GM23338 (cell line): Measurements from ENCODE around the gene BRF1. TPM values are rescaled to one million over a fixed set of nuclear protein-coding genes. Genes with fewer than 3 reads are reported as not detected.

ENCODE experiments used
- ATAC-seq: fragments of 200-7000 bp; cut with Tn5 transposase; 3 replicates; pipeline ENCODE4 v1.9.1; 2020
- DNase-seq: peaks from one replicate; pipeline ENCODE4 v3.0.0-alpha.2; 2015; ENCODE audit warnings: low spot score
- H2AFZ ChIP-seq: fragments of 200-600 bp; sonication (generic); 2 replicates; pipeline ENCODE4 v1.8.0; 2016; ENCODE audit warnings: antibody characterized with exemption, mild to moderate bottlenecking, moderate library complexity
- H3F3A ChIP-seq: fragments of 200-600 bp; sonication (generic); replicated peaks from 2 replicates; pipeline ENCODE4 v1.8.0; 2017; ENCODE audit warnings: antibody characterized with exemption, mixed run types, low read depth
- H3K27ac ChIP-seq: fragments of 200-600 bp; sonication (generic); 2 replicates; pipeline ENCODE4 v1.6.1; 2016; ENCODE audit warnings: low read depth
- H3K27me3 ChIP-seq: fragments of 200-600 bp; sonication (generic); 2 replicates; pipeline ENCODE4 v1.8.0; 2016; ENCODE audit warnings: mild to moderate bottlenecking, mixed run types, moderate library complexity; ENCODE audit not compliant: insufficient read depth
- H3K36me3 ChIP-seq: fragments of 200-600 bp; sonication (generic); 2 replicates; pipeline ENCODE4 v1.8.0; 2016; ENCODE audit warnings: mild to moderate bottlenecking; ENCODE audit not compliant: insufficient read depth
- H3K4me1 ChIP-seq: fragments of 200-600 bp; sonication (generic); 2 replicates; pipeline ENCODE4 v1.8.0; 2016; ENCODE audit warnings: mild to moderate bottlenecking, moderate library complexity; ENCODE audit not compliant: insufficient read depth
- H3K4me2 ChIP-seq: fragments of 200-600 bp; sonication (generic); 2 replicates; pipeline ENCODE4 v1.7.1; 2017; ENCODE audit warnings: mixed run types
- H3K4me3 ChIP-seq: fragments of 200-600 bp; sonication (generic); 2 replicates; pipeline ENCODE4 v1.6.1; 2016; ENCODE audit warnings: mixed run types
- H3K79me2 ChIP-seq: fragments of 200-600 bp; sonication (generic); replicated peaks from 2 replicates; pipeline ENCODE4 v1.8.0; 2017; ENCODE audit warnings: mild to moderate bottlenecking; ENCODE audit not compliant: insufficient read depth
- H3K9me2 ChIP-seq: fragments of 200-600 bp; sonication (generic); 2 replicates; pipeline ENCODE4 v1.8.0; 2017; ENCODE audit not compliant: insufficient read depth
- H4K20me1 ChIP-seq: fragments of 200-600 bp; sonication (generic); replicated peaks from 2 replicates; pipeline ENCODE4 v1.8.0; 2017; ENCODE audit warnings: mild to moderate bottlenecking; ENCODE audit not compliant: insufficient read depth
- H3K27ac Mint-ChIP-seq: 2 replicates; pipeline ENCODE4 v1.8.0; 2020; ENCODE audit warnings: inconsistent platforms, mild to moderate bottlenecking, moderate library complexity, mixed read lengths
- H3K27me3 Mint-ChIP-seq: 3 replicates; pipeline ENCODE4 v1.8.0; 2022; ENCODE audit warnings: low read depth, mild to moderate bottlenecking, moderate library complexity, mixed read lengths, inconsistent platforms; ENCODE audit not compliant: insufficient read depth, poor library complexity
- H3K36me3 Mint-ChIP-seq: 3 replicates; pipeline ENCODE4 v1.8.0; 2021; ENCODE audit warnings: low read depth, mild to moderate bottlenecking, inconsistent platforms, moderate library complexity, mixed read lengths
- H3K4me1 Mint-ChIP-seq: 3 replicates; pipeline ENCODE4 v1.8.0; 2020; ENCODE audit warnings: mild to moderate bottlenecking, inconsistent platforms, mixed read lengths
- H3K4me3 Mint-ChIP-seq: 3 replicates; pipeline ENCODE4 v1.8.0; 2021; ENCODE audit warnings: moderate library complexity, mild to moderate bottlenecking, inconsistent platforms, mixed read lengths
- H3K9me3 Mint-ChIP-seq: 3 replicates; pipeline ENCODE4 v1.8.0; 2020; ENCODE audit warnings: moderate library complexity, mild to moderate bottlenecking, inconsistent platforms, mixed read lengths
- CREB1 ChIP-seq: fragments of 250-450 bp; sonication (Bioruptor Pico); IDR thresholded peaks from 2 replicates; pipeline ENCODE4 v1.5.0; 2020; ENCODE audit warnings: low read depth, mild to moderate bottlenecking, moderate library complexity
- ETS1 ChIP-seq: IDR thresholded peaks from 2 replicates; pipeline ENCODE4 v1.6.1; 2016; ENCODE audit warnings: antibody characterized with exemption
- EZH2 ChIP-seq: fragments of 200-600 bp; sonication (generic); IDR thresholded peaks from one replicate; pipeline ENCODE4 v1.8.0; 2017; ENCODE audit warnings: antibody characterized with exemption, mild to moderate bottlenecking, low read depth; ENCODE audit not compliant: unreplicated experiment
- NANOG ChIP-seq: IDR thresholded peaks from 2 replicates; pipeline ENCODE4 v1.6.1; 2016; ENCODE audit warnings: antibody characterized with exemption, borderline replicate concordance
- POLR2AphosphoS5 ChIP-seq: IDR thresholded peaks from 2 replicates; pipeline ENCODE4 v1.6.1; 2016; ENCODE audit warnings: antibody characterized with exemption, low read depth
- REST ChIP-seq: IDR thresholded peaks from one replicate; pipeline ENCODE4 v1.6.1; 2018; ENCODE audit warnings: antibody characterized with exemption; ENCODE audit not compliant: unreplicated experiment
- STAT1 ChIP-seq: IDR thresholded peaks from one replicate; pipeline ENCODE4 v1.6.1; 2016; ENCODE audit warnings: antibody characterized with exemption; ENCODE audit not compliant: unreplicated experiment
- ZNF114 ChIP-seq: fragments of 250-450 bp; sonication (Bioruptor Pico); IDR thresholded peaks from 2 replicates; pipeline ENCODE4 v1.5.0; 2020; ENCODE audit warnings: mild to moderate bottlenecking, moderate library complexity
- ZNF331 ChIP-seq: fragments of 250-450 bp; sonication (Bioruptor Pico); IDR thresholded peaks from 2 replicates; pipeline ENCODE4 v1.5.0; 2020; ENCODE audit warnings: low read depth, mild to moderate bottlenecking, moderate library complexity
- polyA plus RNA-seq: library from polyadenylated mRNA; unstranded; fragments of >200 nt; fragmentation: Nextera tagmentation; extraction: Ambion mirVana; gene quantifications from 2 replicates; pipeline ENCODE4 v1.2.1, GENCODE V29; 2016
- total RNA-seq: library from RNA; depleted of rRNA; stranded (reverse); fragments of >200 nt; shearing (Covaris generic); gene quantifications from 2 replicates; pipeline ENCODE4 v1.2.3, GENCODE V29; 2014
- TF ChIP-seq, protein P1 (sequence below), 2 experiments: fragments of 200-600 bp in 1 of 2; sonication (generic) in 1 of 2; conservative IDR thresholded peaks; 2 replicates each; pipeline versions ENCODE4 v1.5.1 to v1.6.1; 2016 to 2017; ENCODE audit warnings: antibody characterized with exemption in 2 of 2, low read depth in 2 of 2, mild to moderate bottlenecking in 2 of 2, moderate library complexity in 1 of 2

The BRF1 gene
- total and polyA plus RNA-seq, 2 experiments from 2014 or later, result 8.6 to 29.9 TPM

DNA sequence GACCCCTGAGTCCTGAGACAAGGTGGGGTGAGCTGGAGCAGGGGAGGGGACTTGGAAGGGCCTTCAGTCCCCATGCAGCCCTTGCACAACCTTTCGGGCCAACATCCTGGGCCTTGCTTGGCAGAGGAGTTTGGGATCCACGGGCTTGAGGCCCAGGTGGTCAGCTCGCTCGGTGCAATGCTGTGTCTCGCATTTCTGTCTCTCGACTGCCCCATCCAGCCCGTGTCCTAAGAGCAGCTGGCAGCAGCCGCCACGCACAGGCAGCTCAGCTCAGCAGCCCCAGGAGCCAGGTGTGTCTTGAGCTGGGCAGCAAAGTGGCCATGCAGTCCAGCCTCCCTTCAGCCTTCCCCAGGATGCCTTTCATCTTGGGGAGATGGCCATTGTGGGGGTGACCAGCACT, 24.5 kb upstream of the BRF1 start (continued):
- TF ChIP-seq REST (no peak), CREB1 (CRISPR knock-in tag) (no peak), NANOG (no peak), ZNF114 (CRISPR knock-in tag) (no peak), ETS1 (no peak), ZNF331 (CRISPR knock-in tag) (no peak), STAT1 (no peak), POLR2AphosphoS5 (no peak)
- TF ChIP-seq, protein P1, sequence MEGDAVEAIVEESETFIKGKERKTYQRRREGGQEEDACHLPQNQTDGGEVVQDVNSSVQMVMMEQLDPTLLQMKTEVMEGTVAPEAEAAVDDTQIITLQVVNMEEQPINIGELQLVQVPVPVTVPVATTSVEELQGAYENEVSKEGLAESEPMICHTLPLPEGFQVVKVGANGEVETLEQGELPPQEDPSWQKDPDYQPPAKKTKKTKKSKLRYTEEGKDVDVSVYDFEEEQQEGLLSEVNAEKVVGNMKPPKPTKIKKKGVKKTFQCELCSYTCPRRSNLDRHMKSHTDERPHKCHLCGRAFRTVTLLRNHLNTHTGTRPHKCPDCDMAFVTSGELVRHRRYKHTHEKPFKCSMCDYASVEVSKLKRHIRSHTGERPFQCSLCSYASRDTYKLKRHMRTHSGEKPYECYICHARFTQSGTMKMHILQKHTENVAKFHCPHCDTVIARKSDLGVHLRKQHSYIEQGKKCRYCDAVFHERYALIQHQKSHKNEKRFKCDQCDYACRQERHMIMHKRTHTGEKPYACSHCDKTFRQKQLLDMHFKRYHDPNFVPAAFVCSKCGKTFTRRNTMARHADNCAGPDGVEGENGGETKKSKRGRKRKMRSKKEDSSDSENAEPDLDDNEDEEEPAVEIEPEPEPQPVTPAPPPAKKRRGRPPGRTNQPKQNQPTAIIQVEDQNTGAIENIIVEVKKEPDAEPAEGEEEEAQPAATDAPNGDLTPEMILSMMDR (conservative IDR thresholded peaks at IDR 0.05; ENCODE audit: low read depth in 2 of 2), result no peak

DNA sequence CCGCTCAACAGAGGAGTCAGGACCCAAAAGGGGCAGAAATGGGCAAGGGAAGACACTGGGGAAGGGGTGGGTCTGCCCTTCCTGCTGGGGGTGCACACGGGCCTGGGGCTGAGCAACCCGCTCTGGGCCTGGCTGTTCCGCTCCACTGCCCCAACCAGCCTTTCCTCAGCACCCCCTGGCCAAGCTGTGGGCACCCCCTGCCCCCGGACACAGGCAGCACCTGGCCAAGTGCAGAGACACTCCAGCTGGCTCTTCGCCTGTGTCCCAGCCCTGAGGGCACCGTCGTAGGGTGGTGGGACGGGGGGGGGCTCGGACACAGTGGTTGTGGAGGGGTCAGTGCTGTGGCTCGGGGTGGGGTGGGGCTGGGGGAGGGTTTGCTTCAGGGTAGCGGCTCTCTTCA, 24.1 kb upstream of the BRF1 start:
- peaks cover 5% of the 10 kb centered on the region; the same call in 2 of the 3 replicates for H3K36me3 Mint-ChIP-seq

More for the DNA sequence above, 24.1 kb upstream of the BRF1 start:
- ATAC-seq (no peak), DNase-seq (no peak)
- Mint-ChIP-seq H3K4me3 (no peak overlapping the region), H3K27me3 (peaks cover 24% of the 10 kb centered on the region), H3K9me3 (no peaks in the 10 kb centered on the region), H3K27ac (no peak overlapping the region), H3K4me1 (peaks cover 64% of the 10 kb centered on the region)
- Histone ChIP-seq H3K4me3 (no peak overlapping the region), H3K4me1 (peaks cover 26% of the 10 kb centered on the region; the same call in 1 of the 2 replicates), H3K79me2 (peaks cover 93% of the 10 kb centered on the region), H3K9me2 (no peaks in the 10 kb centered on the region), H3K36me3 (no peaks in the 10 kb centered on the region), H3K27ac (no peak overlapping the region), H2AFZ (no peak overlapping the region), H3F3A (no peaks in the 10 kb centered on the region), H3K27me3 (no peaks in the 10 kb centered on the region), H3K4me2 (no peak overlapping the region), H4K20me1 (peaks cover 53% of the 10 kb centered on the region; the same call in 1 of the 2 replicates)
- TF ChIP-seq EZH2 (no peak), ETS1 (no peak)
